ENCODE results near the gene LETM1. TPM values are rescaled to one million over a fixed set of nuclear protein-coding genes. Genes with fewer than 3 reads are reported as not detected.
A peak's percentile ranks its signal among the peaks of the same experiment; 100 is the strongest.

The LETM1 gene
- total RNA-seq, 1 donor from 2014 or later, result 46.1 TPM

GRCh38 chr4:1900624-1901023 is 44.7 kb upstream of the LETM1 start:
- Mint-ChIP-seq H3K9me3 (ENCODE audit: low read depth) (no peaks in the 10 kb centered on the region), H3K36me3 (ENCODE audit: insufficient read depth) (peaks cover 25% of the 10 kb centered on the region), H3K27ac (peak overlapping the region; percentile 38), H3K27me3 (no peaks in the 10 kb centered on the region), H3K4me3 (ENCODE audit: low read depth) (no peak overlapping the region), H3K4me1 (ENCODE audit: low read depth) (peaks cover 3% of the 10 kb centered on the region)
- DNase-seq (ENCODE audit: low spot score, unreplicated experiment), result no peak
- TF ChIP-seq CTCF (IDR thresholded peaks at IDR 0.05; ENCODE audit: unreplicated experiment), result no peak

- H3K4me1 Mint-ChIP-seq (ENCODE audit: low read depth), result peaks cover 3% of the 10 kb centered on the region
- H3K36me3 Mint-ChIP-seq (ENCODE audit: insufficient read depth), result peaks cover 24% of the 10 kb centered on the region
- no peak overlapping the region for H3K4me3 Mint-ChIP-seq (ENCODE audit: low read depth)
- no peak for DNase-seq (ENCODE audit: low spot score, unreplicated experiment)
- no peaks in the 10 kb centered on the region for H3K9me3 Mint-ChIP-seq (ENCODE audit: low read depth)
- no peaks in the 10 kb centered on the region for H3K27me3 Mint-ChIP-seq
- TF ChIP-seq CTCF (IDR thresholded peaks at IDR 0.05; ENCODE audit: unreplicated experiment), result no peak
- H3K27ac Mint-ChIP-seq, result no peak overlapping the region
These were observed 44.1 kb upstream of the LETM1 start for GRCh38 chr4:1900087-1900433.

GRCh38 chr4:1899149-1900086 is 43.5 kb upstream of the LETM1 start:
- Mint-ChIP-seq H3K27ac (peak overlapping the region; percentile 67), H3K36me3 (ENCODE audit: insufficient read depth) (peaks cover 21% of the 10 kb centered on the region), H3K9me3 (ENCODE audit: low read depth) (no peaks in the 10 kb centered on the region), H3K27me3 (no peaks in the 10 kb centered on the region), H3K4me1 (ENCODE audit: low read depth) (peaks cover 3% of the 10 kb centered on the region), H3K4me3 (ENCODE audit: low read depth) (no peak overlapping the region)
- peak; percentile 52 for DNase-seq (ENCODE audit: low spot score, unreplicated experiment)
- peak; percentile 89 for TF ChIP-seq CTCF (IDR thresholded peaks at IDR 0.05; ENCODE audit: unreplicated experiment)

- Mint-ChIP-seq H3K9me3 (ENCODE audit: low read depth) (no peaks in the 10 kb centered on the region), H3K36me3 (ENCODE audit: insufficient read depth) (peaks cover 19% of the 10 kb centered on the region), H3K27me3 (no peaks in the 10 kb centered on the region), H3K4me3 (ENCODE audit: low read depth) (no peak overlapping the region), H3K4me1 (ENCODE audit: low read depth) (peaks cover 1% of the 10 kb centered on the region), H3K27ac (peak overlapping the region; percentile 67)
- DNase-seq (ENCODE audit: low spot score, unreplicated experiment), result no peak
- TF ChIP-seq CTCF (IDR thresholded peaks at IDR 0.05; ENCODE audit: unreplicated experiment), result no peak
These were observed 42.7 kb upstream of the LETM1 start for GRCh38 chr4:1898681-1899080.

- Mint-ChIP-seq H3K9me3 (ENCODE audit: low read depth) (no peaks in the 10 kb centered on the region), H3K27ac (no peak overlapping the region), H3K4me1 (ENCODE audit: low read depth) (peaks cover 1% of the 10 kb centered on the region), H3K4me3 (ENCODE audit: low read depth) (no peak overlapping the region), H3K27me3 (no peaks in the 10 kb centered on the region), H3K36me3 (ENCODE audit: insufficient read depth) (peaks cover 14% of the 10 kb centered on the region)
- no peak for TF ChIP-seq CTCF (IDR thresholded peaks at IDR 0.05; ENCODE audit: unreplicated experiment)
- DNase-seq (ENCODE audit: low spot score, unreplicated experiment), result no peak
These were observed 42.1 kb upstream of the LETM1 start for GRCh38 chr4:1898007-1898406.

Data from progenitor cell of endocrine pancreas (in vitro differentiated cells).